ENCODE measurements around the gene TBCD. TPM values are rescaled to one million over a fixed set of nuclear protein-coding genes. Genes with fewer than 3 reads are reported as not detected.

Gene TBCD
- total RNA-seq, 1 donor from 2014 or later = 207 TPM

DNA sequence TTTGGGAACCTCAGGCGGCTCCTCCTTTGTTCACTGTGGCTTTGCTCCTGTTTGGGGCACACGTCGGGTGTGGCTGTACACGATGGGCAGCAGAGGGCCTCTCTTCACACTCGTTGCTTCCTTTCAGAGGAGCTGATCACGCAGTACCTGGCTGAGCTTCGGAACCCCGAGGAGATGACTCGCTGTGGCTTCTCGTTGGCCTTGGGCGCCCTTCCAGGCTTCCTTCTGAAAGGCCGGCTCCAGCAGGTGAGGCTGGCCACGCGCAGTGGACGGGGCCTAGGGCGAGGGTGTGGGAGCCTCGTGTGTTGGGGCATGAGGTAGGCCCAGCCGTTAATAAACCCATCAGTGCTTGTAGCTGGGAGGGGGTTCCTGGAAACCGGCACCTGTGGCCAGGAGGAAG, 172.9 kb downstream of the TBCD start:
- Mint-ChIP-seq H3K27ac (ENCODE audit: unreplicated experiment) (no peak overlapping the region), H3K4me1 (ENCODE audit: unreplicated experiment) (no peaks in the 10 kb centered on the region), H3K36me3 (ENCODE audit: low read depth, unreplicated experiment) (peaks cover 32% of the 10 kb centered on the region), H3K9me3 (ENCODE audit: unreplicated experiment) (no peaks in the 10 kb centered on the region), H3K4me3 (ENCODE audit: unreplicated experiment) (no peak overlapping the region), H3K27me3 (ENCODE audit: unreplicated experiment) (peaks cover 12% of the 10 kb centered on the region)
- TF ChIP-seq, protein P1, sequence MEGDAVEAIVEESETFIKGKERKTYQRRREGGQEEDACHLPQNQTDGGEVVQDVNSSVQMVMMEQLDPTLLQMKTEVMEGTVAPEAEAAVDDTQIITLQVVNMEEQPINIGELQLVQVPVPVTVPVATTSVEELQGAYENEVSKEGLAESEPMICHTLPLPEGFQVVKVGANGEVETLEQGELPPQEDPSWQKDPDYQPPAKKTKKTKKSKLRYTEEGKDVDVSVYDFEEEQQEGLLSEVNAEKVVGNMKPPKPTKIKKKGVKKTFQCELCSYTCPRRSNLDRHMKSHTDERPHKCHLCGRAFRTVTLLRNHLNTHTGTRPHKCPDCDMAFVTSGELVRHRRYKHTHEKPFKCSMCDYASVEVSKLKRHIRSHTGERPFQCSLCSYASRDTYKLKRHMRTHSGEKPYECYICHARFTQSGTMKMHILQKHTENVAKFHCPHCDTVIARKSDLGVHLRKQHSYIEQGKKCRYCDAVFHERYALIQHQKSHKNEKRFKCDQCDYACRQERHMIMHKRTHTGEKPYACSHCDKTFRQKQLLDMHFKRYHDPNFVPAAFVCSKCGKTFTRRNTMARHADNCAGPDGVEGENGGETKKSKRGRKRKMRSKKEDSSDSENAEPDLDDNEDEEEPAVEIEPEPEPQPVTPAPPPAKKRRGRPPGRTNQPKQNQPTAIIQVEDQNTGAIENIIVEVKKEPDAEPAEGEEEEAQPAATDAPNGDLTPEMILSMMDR (IDR thresholded peaks at IDR 0.05; ENCODE audit: unreplicated experiment) = no peak
- DNase-seq (ENCODE audit: low spot score) = no peak

DNA sequence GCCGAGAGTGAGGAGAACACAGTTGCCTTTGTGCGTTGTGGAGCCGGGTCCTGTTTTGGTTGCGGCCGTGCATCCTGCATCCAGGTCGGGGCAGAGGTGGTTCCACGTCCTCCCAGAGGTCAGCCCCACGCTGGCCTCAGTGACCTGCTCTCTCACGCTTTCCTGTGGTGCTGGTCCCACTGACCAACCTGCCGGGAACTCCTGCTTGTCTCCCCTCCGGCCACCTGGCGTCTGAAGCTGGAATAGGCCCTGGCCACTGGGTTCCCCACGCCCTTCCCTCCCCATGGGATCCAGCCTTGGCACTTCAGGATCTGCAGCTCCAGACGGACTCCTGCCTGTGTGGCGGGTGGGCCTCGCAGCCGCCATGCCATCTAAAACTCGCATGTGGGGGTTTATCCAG, 173.5 kb downstream of the TBCD start:
- Mint-ChIP-seq H3K36me3 (ENCODE audit: low read depth, unreplicated experiment) (peaks cover 32% of the 10 kb centered on the region), H3K27ac (ENCODE audit: unreplicated experiment) (no peak overlapping the region), H3K4me3 (ENCODE audit: unreplicated experiment) (no peak overlapping the region), H3K27me3 (ENCODE audit: unreplicated experiment) (peaks cover 9% of the 10 kb centered on the region), H3K9me3 (ENCODE audit: unreplicated experiment) (no peaks in the 10 kb centered on the region), H3K4me1 (ENCODE audit: unreplicated experiment) (no peaks in the 10 kb centered on the region)
- TF ChIP-seq, protein P1 (IDR thresholded peaks at IDR 0.05; ENCODE audit: unreplicated experiment) = no peak
- DNase-seq (ENCODE audit: low spot score) = no peak

DNA sequence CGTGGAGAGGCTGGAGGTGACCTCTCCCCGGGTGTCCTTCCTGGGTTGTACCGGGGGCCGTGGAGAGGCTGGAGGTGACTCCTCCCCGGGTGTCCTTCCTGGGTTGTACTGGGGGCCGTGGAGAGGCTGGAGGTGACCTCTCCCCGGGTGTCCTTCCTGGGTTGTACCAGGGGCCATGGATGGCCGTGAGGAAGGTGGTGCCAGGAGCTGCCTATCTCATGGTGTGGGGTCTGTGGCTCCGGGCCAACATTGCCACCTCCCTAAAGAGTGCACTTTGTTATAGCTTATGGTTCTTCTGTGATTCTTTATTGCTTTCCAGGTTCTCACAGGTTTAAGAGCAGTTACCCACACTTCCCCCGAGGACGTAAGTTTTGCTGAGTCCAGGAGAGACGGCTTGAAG, 174.2 kb downstream of the TBCD start:
- H3K4me1 Mint-ChIP-seq (ENCODE audit: unreplicated experiment) = no peaks in the 10 kb centered on the region
- peaks cover 38% of the 10 kb centered on the region for H3K36me3 Mint-ChIP-seq (ENCODE audit: low read depth, unreplicated experiment)
- H3K4me3 Mint-ChIP-seq (ENCODE audit: unreplicated experiment) = no peak overlapping the region

DNA sequence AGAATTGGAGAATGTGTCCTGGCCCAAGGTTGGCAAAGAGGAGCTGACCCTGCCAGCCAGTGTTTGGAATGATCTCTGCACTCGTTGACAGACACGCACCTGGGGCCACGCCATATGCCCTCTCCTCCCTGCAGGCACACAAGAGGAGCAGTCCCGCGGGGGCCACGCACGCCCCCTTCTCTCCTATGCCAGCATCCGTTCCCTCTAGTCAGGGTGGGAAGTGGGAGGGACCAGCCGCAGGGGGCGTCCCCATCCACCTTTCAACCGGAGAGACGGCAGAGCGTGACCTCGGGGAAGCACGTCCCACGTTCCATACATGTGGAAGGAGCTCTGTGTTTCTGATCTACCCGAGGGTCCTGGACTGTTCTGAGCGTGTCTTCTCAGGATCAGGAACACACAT, 174.9 kb downstream of the TBCD start:
- no peak for DNase-seq (ENCODE audit: low spot score)
- no peak overlapping the region for H3K27ac Mint-ChIP-seq (ENCODE audit: unreplicated experiment)
- H3K9me3 Mint-ChIP-seq (ENCODE audit: unreplicated experiment) = no peaks in the 10 kb centered on the region
- H3K36me3 Mint-ChIP-seq (ENCODE audit: low read depth, unreplicated experiment) = peaks cover 42% of the 10 kb centered on the region
- H3K4me3 Mint-ChIP-seq (ENCODE audit: unreplicated experiment) = no peak overlapping the region
- H3K27me3 Mint-ChIP-seq (ENCODE audit: unreplicated experiment) = peaks cover 12% of the 10 kb centered on the region
- TF ChIP-seq, protein P1 (IDR thresholded peaks at IDR 0.05; ENCODE audit: unreplicated experiment) = no peak
- no peaks in the 10 kb centered on the region for H3K4me1 Mint-ChIP-seq (ENCODE audit: unreplicated experiment)

More for the DNA sequence above, 174.2 kb downstream of the TBCD start:
- Mint-ChIP-seq H3K27me3 (ENCODE audit: unreplicated experiment) (peaks cover 12% of the 10 kb centered on the region), H3K9me3 (ENCODE audit: unreplicated experiment) (no peaks in the 10 kb centered on the region), H3K27ac (ENCODE audit: unreplicated experiment) (no peak overlapping the region)
- DNase-seq (ENCODE audit: low spot score) = no peak
- TF ChIP-seq, protein P1 (IDR thresholded peaks at IDR 0.05; ENCODE audit: unreplicated experiment) = no peak

DNA sequence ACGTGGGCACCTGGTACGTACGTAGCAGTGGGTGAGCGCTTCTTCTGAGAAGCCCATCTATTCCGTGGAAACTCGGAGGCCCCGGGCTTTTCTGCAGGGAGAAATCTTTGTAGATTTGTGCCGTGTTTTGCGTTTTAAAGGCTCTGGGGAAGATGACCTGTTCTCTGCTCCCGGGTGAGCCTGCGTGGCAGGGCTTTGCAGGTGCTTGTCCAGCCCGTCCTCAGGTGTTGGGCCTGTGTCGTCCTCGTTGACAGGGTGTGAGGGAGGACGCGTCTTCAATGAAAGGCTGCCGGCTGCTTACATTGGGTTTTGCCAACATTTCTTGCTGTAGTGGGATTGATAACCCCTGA, 175.4 kb downstream of the TBCD start:
- Mint-ChIP-seq H3K4me1 (ENCODE audit: unreplicated experiment) (no peaks in the 10 kb centered on the region), H3K4me3 (ENCODE audit: unreplicated experiment) (no peak overlapping the region), H3K9me3 (ENCODE audit: unreplicated experiment) (no peaks in the 10 kb centered on the region), H3K27me3 (ENCODE audit: unreplicated experiment) (peaks cover 16% of the 10 kb centered on the region), H3K36me3 (ENCODE audit: low read depth, unreplicated experiment) (peaks cover 45% of the 10 kb centered on the region), H3K27ac (ENCODE audit: unreplicated experiment) (peak overlapping the region; percentile 48)
- DNase-seq (ENCODE audit: low spot score) = no peak
- TF ChIP-seq, protein P1 (IDR thresholded peaks at IDR 0.05; ENCODE audit: unreplicated experiment) = no peak

Data from endothelial cell (in vitro differentiated cells).